Karpas-422 (cell line): Measurements from ENCODE around the gene ITGA11. TPM values are rescaled to one million over a fixed set of nuclear protein-coding genes. Genes with fewer than 3 reads are reported as not detected.

Source experiments
- DNase-seq: peaks from one replicate; pipeline ENCODE4 v3.0.0-alpha.2; 2015
- H2AFZ ChIP-seq: fragments of 200-600 bp; sonication (generic); 2 replicates; pipeline ENCODE4 v1.6.1; 2014; ENCODE audit warnings: antibody characterized with exemption, low read length, mixed read lengths
- H3K27ac ChIP-seq: fragments of 200-600 bp; sonication (generic); 2 replicates; pipeline ENCODE4 v1.5.1; 2014; ENCODE audit warnings: mild to moderate bottlenecking, low read length, moderate library complexity
- H3K27me3 ChIP-seq: fragments of 200-600 bp; sonication (generic); 2 replicates; pipeline ENCODE4 v1.6.1; 2014; ENCODE audit warnings: low read length, mixed read lengths
- H3K36me3 ChIP-seq: fragments of 200-600 bp; sonication (generic); 2 replicates; pipeline ENCODE4 v1.6.1; 2014; ENCODE audit warnings: low read length, mixed read lengths; ENCODE audit not compliant: insufficient read depth
- H3K4me1 ChIP-seq: fragments of 200-600 bp; sonication (generic); 2 replicates; pipeline ENCODE4 v1.6.1; 2014; ENCODE audit warnings: mild to moderate bottlenecking, low read length, mixed read lengths
- H3K4me2 ChIP-seq: fragments of 200-600 bp; sonication (generic); 2 replicates; pipeline ENCODE4 v1.6.1; 2014; ENCODE audit warnings: low read length, low read depth, mild to moderate bottlenecking; ENCODE audit not compliant: poor library complexity, severe bottlenecking
- H3K4me3 ChIP-seq: fragments of 200-600 bp; sonication (generic); 2 replicates; pipeline ENCODE4 v1.5.1; 2014; ENCODE audit warnings: mild to moderate bottlenecking, antibody characterized with exemption, low read length, mixed read lengths
- H3K79me2 ChIP-seq: fragments of 200-600 bp; sonication (generic); 2 replicates; pipeline ENCODE4 v1.6.1; 2014; ENCODE audit warnings: mild to moderate bottlenecking, low read length, mixed read lengths
- H3K9ac ChIP-seq: fragments of 200-600 bp; sonication (generic); 2 replicates; pipeline ENCODE4 v1.6.0; 2014; ENCODE audit warnings: low read length
- H3K9me2 ChIP-seq: fragments of 200-600 bp; sonication (generic), shearing (Covaris generic); replicated peaks from 2 replicates; pipeline ENCODE4 v1.6.0; 2014; ENCODE audit warnings: mild to moderate bottlenecking, low read length, moderate library complexity; ENCODE audit not compliant: insufficient read depth
- H3K9me3 ChIP-seq: fragments of 300-700, 200-600 bp; sonication (generic); 2 replicates; pipeline ENCODE4 v1.6.1; 2014; ENCODE audit warnings: low read length, mixed read lengths
- H4K20me1 ChIP-seq: fragments of 200-600 bp; sonication (generic); 2 replicates; pipeline ENCODE4 v1.6.1; 2014; ENCODE audit warnings: mild to moderate bottlenecking, antibody characterized with exemption, low read length, low read depth; ENCODE audit not compliant: insufficient read depth
- total RNA-seq: library from RNA; depleted of rRNA; stranded (reverse); fragments of >200 nt; shearing (Covaris generic); gene quantifications from 2 replicates; pipeline ENCODE4 v1.2.3, GENCODE V29; 2014; ENCODE audit warnings: low replicate concordance

Gene ITGA11
- total RNA-seq, 1 experiment from 2014 or later: not detected

GRCh38 chr15:68433551-68433950, 1.6 kb upstream of the ITGA11 start:
- no peaks in the 10 kb centered on the region for H3K79me2 ChIP-seq
- no peaks in the 10 kb centered on the region for H3K4me1 ChIP-seq
- H3K4me2 ChIP-seq: no peak overlapping the region
- H3K36me3 ChIP-seq: no peaks in the 10 kb centered on the region
- H3K27ac ChIP-seq: no peak overlapping the region
- no peaks in the 10 kb centered on the region for H3K9me3 ChIP-seq
- H3K9ac ChIP-seq: no peak overlapping the region
- no peak overlapping the region for H2AFZ ChIP-seq
- DNase-seq: no peak
- H3K4me3 ChIP-seq: no peak overlapping the region
- H4K20me1 ChIP-seq: no peaks in the 10 kb centered on the region
- no peaks in the 10 kb centered on the region for H3K9me2 ChIP-seq
- 0 out of 2 replicates have a peak, but pooled peaks cover 3% of the 10 kb centered on the region for H3K27me3 ChIP-seq

- H3K36me3 ChIP-seq: no peaks in the 10 kb centered on the region
- no peak overlapping the region for H2AFZ ChIP-seq
- H4K20me1 ChIP-seq: no peaks in the 10 kb centered on the region
- no peak overlapping the region for H3K9ac ChIP-seq
- DNase-seq: no peak
- no peaks in the 10 kb centered on the region for H3K9me3 ChIP-seq
- no peaks in the 10 kb centered on the region for H3K4me1 ChIP-seq
- no peak overlapping the region for H3K27ac ChIP-seq
- no peaks in the 10 kb centered on the region for H3K79me2 ChIP-seq
- no peak overlapping the region for H3K4me2 ChIP-seq
- H3K27me3 ChIP-seq: 0 out of 2 replicates have a peak, but pooled peaks cover 3% of the 10 kb centered on the region
- no peak overlapping the region for H3K4me3 ChIP-seq
- no peaks in the 10 kb centered on the region for H3K9me2 ChIP-seq
These were observed 590 bp upstream of the ITGA11 start for GRCh38 chr15:68432441-68433064.

- Histone ChIP-seq H3K9me3 (no peaks in the 10 kb centered on the region), H3K4me1 (no peaks in the 10 kb centered on the region), H4K20me1 (no peaks in the 10 kb centered on the region), H3K27ac (no peak overlapping the region), H3K9me2 (no peaks in the 10 kb centered on the region), H3K4me2 (no peak overlapping the region), H3K79me2 (no peaks in the 10 kb centered on the region), H3K9ac (no peak overlapping the region), H3K36me3 (no peaks in the 10 kb centered on the region), H3K4me3 (no peak overlapping the region), H2AFZ (no peak overlapping the region), H3K27me3 (0 out of 2 replicates have a peak, but pooled peaks cover 3% of the 10 kb centered on the region)
- DNase-seq: no peak
These were observed 749 bp downstream of the ITGA11 start for GRCh38 chr15:68431037-68431791.

GRCh38 chr15:68430471-68431036, 1.4 kb downstream of the ITGA11 start:
- Histone ChIP-seq H3K9me3 (no peaks in the 10 kb centered on the region), H4K20me1 (no peaks in the 10 kb centered on the region), H3K36me3 (no peaks in the 10 kb centered on the region), H3K9ac (no peak overlapping the region), H3K27me3 (0 out of 2 replicates have a peak, but pooled peaks cover 3% of the 10 kb centered on the region), H3K4me1 (no peaks in the 10 kb centered on the region), H3K27ac (no peak overlapping the region), H3K9me2 (no peaks in the 10 kb centered on the region), H2AFZ (no peak overlapping the region), H3K4me3 (no peak overlapping the region), H3K4me2 (no peak overlapping the region), H3K79me2 (no peaks in the 10 kb centered on the region)
- DNase-seq: no peak

GRCh38 chr15:68429691-68430470, 2.1 kb downstream of the ITGA11 start:
- Histone ChIP-seq H3K36me3 (no peaks in the 10 kb centered on the region), H3K4me1 (no peaks in the 10 kb centered on the region), H4K20me1 (no peaks in the 10 kb centered on the region), H3K4me3 (no peak overlapping the region), H3K27me3 (0 out of 2 replicates have a peak, but pooled peaks cover 2% of the 10 kb centered on the region), H3K9me3 (no peaks in the 10 kb centered on the region), H3K9me2 (no peaks in the 10 kb centered on the region), H3K4me2 (no peak overlapping the region), H3K9ac (no peak overlapping the region), H3K79me2 (no peaks in the 10 kb centered on the region), H3K27ac (no peak overlapping the region), H2AFZ (no peak overlapping the region)
- no peak for DNase-seq

- Histone ChIP-seq H3K27ac (no peak overlapping the region), H4K20me1 (no peaks in the 10 kb centered on the region), H3K9me3 (no peaks in the 10 kb centered on the region), H3K27me3 (no peaks in the 10 kb centered on the region), H3K9ac (no peak overlapping the region), H3K79me2 (no peaks in the 10 kb centered on the region), H3K4me1 (no peaks in the 10 kb centered on the region), H3K36me3 (no peaks in the 10 kb centered on the region), H3K9me2 (no peaks in the 10 kb centered on the region), H3K4me2 (no peak overlapping the region), H3K4me3 (no peak overlapping the region), H2AFZ (no peak overlapping the region)
- DNase-seq: no peak
These were observed 3.5 kb downstream of the ITGA11 start for GRCh38 chr15:68428431-68428940.

- H3K9me3 ChIP-seq: no peaks in the 10 kb centered on the region
- no peaks in the 10 kb centered on the region for H3K27me3 ChIP-seq
- H4K20me1 ChIP-seq: no peaks in the 10 kb centered on the region
- H3K9me2 ChIP-seq: no peaks in the 10 kb centered on the region
- no peaks in the 10 kb centered on the region for H3K4me1 ChIP-seq
- no peak overlapping the region for H3K4me3 ChIP-seq
- no peak overlapping the region for H3K4me2 ChIP-seq
- DNase-seq: no peak
- no peaks in the 10 kb centered on the region for H3K79me2 ChIP-seq
- no peak overlapping the region for H3K27ac ChIP-seq
- H2AFZ ChIP-seq: no peak overlapping the region
- H3K9ac ChIP-seq: no peak overlapping the region
- H3K36me3 ChIP-seq: no peaks in the 10 kb centered on the region
These were observed 4.0 kb downstream of the ITGA11 start for GRCh38 chr15:68427963-68428362.

- H3K27me3 ChIP-seq: no peaks in the 10 kb centered on the region
- H3K4me2 ChIP-seq: no peak overlapping the region
- no peak for DNase-seq
- no peak overlapping the region for H3K9ac ChIP-seq
- no peaks in the 10 kb centered on the region for H3K36me3 ChIP-seq
- H3K4me1 ChIP-seq: no peaks in the 10 kb centered on the region
- no peaks in the 10 kb centered on the region for H3K9me2 ChIP-seq
- no peaks in the 10 kb centered on the region for H3K9me3 ChIP-seq
- no peak overlapping the region for H2AFZ ChIP-seq
- H4K20me1 ChIP-seq: no peaks in the 10 kb centered on the region
- no peak overlapping the region for H3K4me3 ChIP-seq
- H3K79me2 ChIP-seq: no peaks in the 10 kb centered on the region
- H3K27ac ChIP-seq: no peak overlapping the region
These were observed 4.6 kb downstream of the ITGA11 start for GRCh38 chr15:68427366-68427765.
